ENCODE results near the gene PIK3AP1. TPM values are rescaled to one million over a fixed set of nuclear protein-coding genes. Genes with fewer than 3 reads are reported as not detected.

The PIK3AP1 gene
- total RNA-seq, 1 experiment from 2014 or later: 7.1 TPM

- Histone ChIP-seq H3K4me1 (ENCODE audit: control insufficient read depth in 1 of 2, insufficient read depth in 2 of 2, low read length in 2 of 2) (peaks cover 3 to 17% of the 10 kb centered on the region in 2 experiments; a peak in 3 of 4 replicates), H3K36me3 (ENCODE audit: control insufficient read depth in 1 of 2, insufficient read depth in 2 of 2, low read length in 2 of 2) (no peaks in the 10 kb centered on the region), H3K9ac (ENCODE audit: low read length) (no peak overlapping the region), H2AFZ (ENCODE audit: low read depth, low read length, poor library complexity, severe bottlenecking) (peak overlapping the region; percentile 79), H3K4me3 (replicated peaks in 1 of 2; ENCODE audit: low read depth in 1 of 2, low read length in 2 of 2) (no peak overlapping the region), H3K79me2 (ENCODE audit: insufficient read depth, low read length) (no peaks in the 10 kb centered on the region), H3K27me3 (ENCODE audit: insufficient read depth, low read length) (no peaks in the 10 kb centered on the region), H3K4me2 (ENCODE audit: low read length) (no peak overlapping the region), H3K27ac (ENCODE audit: low read depth, low read length) (no peak overlapping the region), H3K9me2 (ENCODE audit: insufficient read depth) (no peaks in the 10 kb centered on the region), H4K20me1 (ENCODE audit: insufficient read depth) (no peaks in the 10 kb centered on the region), H3K9me3 (ENCODE audit: control insufficient read depth in 1 of 2, insufficient read depth in 1 of 2, low read depth in 1 of 2, low read length in 2 of 2) (no peaks in the 10 kb centered on the region)
- RAD21 ChIA-PET (ENCODE audit: low non-redundant PET in 1 of 2, low total read pairs in 2 of 2, uncharacterized antibody in 2 of 2, unreplicated experiment in 2 of 2): interaction anchor here in 1 of 2 experiments (0.6 kb wide), 1 partner anchor 592 kb away, joined by 3 read pairs; no protein-coding TSS in a partner anchor
- POLR2A ChIA-PET: interaction anchor here (0.9 kb wide), 2 partner anchors 30 to 386 kb away, joined by 3 to 4 read pairs; no protein-coding TSS in a partner anchor
- ATAC-seq: no peak
- intact Hi-C loops (cut with micrococcal nuclease): loop anchor here (1.0 to 10.0 kb wide), 3 partner anchors 103 to 386 kb away; no protein-coding TSS in a partner anchor
- CTCF ChIA-PET: interaction anchor here (0.6 to 4.2 kb wide), 11 partner anchors 9 to 592 kb away, joined by 3 to 40 read pairs (median 4); no protein-coding TSS in a partner anchor
- BruUV-seq (replicated peaks): no TSS peak
- TF ChIP-seq ZBTB33 (IDR thresholded peaks at IDR 0.05; ENCODE audit: extremely low read depth, insufficient replicate concordance, low read length) (no peak), SIN3A (IDR thresholded peaks at IDR 0.05; ENCODE audit: low read depth) (no peak), EZH2phosphoT487 (IDR thresholded peaks at IDR 0.05; ENCODE audit: borderline replicate concordance) (no peak), POLR2AphosphoS5 (IDR thresholded peaks at IDR 0.05; ENCODE audit: low read depth, low read length) (no peak), CTCF (IDR thresholded peaks at IDR 0.05 in 2 of 3, conservative IDR thresholded peaks at IDR 0.05 in 1 of 3; ENCODE audit: borderline replicate concordance in 1 of 3, insufficient read depth in 1 of 3, low read depth in 2 of 3, low read length in 2 of 3) (no peak), REST (IDR thresholded peaks at IDR 0.05; ENCODE audit: low read depth) (no peak), TCF7L2 (IDR thresholded peaks at IDR 0.05; ENCODE audit: borderline replicate concordance, extremely low read depth, insufficient read depth, insufficient read length) (no peak), SP1 (IDR thresholded peaks at IDR 0.05; ENCODE audit: low read depth) (no peak), POLR2A (IDR thresholded peaks at IDR 0.05; ENCODE audit: borderline replicate concordance, extremely low read depth, insufficient read depth, insufficient read length) (no peak), MAX (IDR thresholded peaks at IDR 0.05) (no peak), CEBPB (IDR thresholded peaks at IDR 0.05; ENCODE audit: low read depth) (no peak), JUND (IDR thresholded peaks at IDR 0.05) (no peak), EGR1 (IDR thresholded peaks at IDR 0.05; ENCODE audit: low read depth) (no peak), YY1 (IDR thresholded peaks at IDR 0.05; ENCODE audit: extremely low read depth, insufficient replicate concordance, low read depth, low read length) (no peak)
- DNase-seq (ENCODE audit: low read depth, low spot score): no peak
Measured at GRCh38 chr10:96641396-96642295, 78.7 kb downstream of the PIK3AP1 start.

All from HCT116 (cell line).